Loucy (cell line): Measurements from ENCODE around the gene DNAJC22.
"Not testable (repeated sequence)": the region's sequence is repeated elsewhere in the genome, so short reads cannot be mapped to it uniquely, and the experiment has no call there.

Source experiments
- H2AFZ ChIP-seq: fragments of 200-600 bp; sonication (generic); 2 replicates; pipeline ENCODE4 v1.6.0; 2016; ENCODE audit warnings: antibody characterized with exemption, mild to moderate bottlenecking, low read length, moderate library complexity
- H3F3A ChIP-seq: fragments of 200-600 bp; 2 replicates; pipeline ENCODE4 v1.6.0; 2016; ENCODE audit warnings: antibody characterized with exemption, low read depth, mild to moderate bottlenecking
- H3K27me3 ChIP-seq: fragments of 200-600 bp; sonication (generic); 2 replicates; pipeline ENCODE4 v1.6.1; 2014; ENCODE audit warnings: low read length, mild to moderate bottlenecking; ENCODE audit not compliant: insufficient read depth, poor library complexity, severe bottlenecking
- H3K36me3 ChIP-seq: fragments of 200-600 bp; sonication (generic); 2 replicates; pipeline ENCODE4 v1.6.1; 2016; ENCODE audit warnings: low read length; ENCODE audit not compliant: insufficient read depth
- H3K4me1 ChIP-seq: fragments of 200-600 bp; sonication (generic); 2 replicates; pipeline ENCODE4 v1.5.1; 2014; ENCODE audit warnings: low read length, mild to moderate bottlenecking; ENCODE audit not compliant: insufficient read depth, poor library complexity, severe bottlenecking
- H3K4me2 ChIP-seq: fragments of 200-600 bp; sonication (generic); 2 replicates; pipeline ENCODE4 v1.6.0; 2014; ENCODE audit warnings: antibody characterized with exemption, low read length, low read depth, mild to moderate bottlenecking; ENCODE audit not compliant: poor library complexity, severe bottlenecking
- H3K4me3 ChIP-seq: fragments of 200-600 bp; sonication (generic); 2 replicates; pipeline ENCODE4 v1.5.1; 2014; ENCODE audit warnings: low read length, mild to moderate bottlenecking, mixed read lengths; ENCODE audit not compliant: poor library complexity, severe bottlenecking
- H3K79me2 ChIP-seq: fragments of 200-600 bp; sonication (generic); 2 replicates; pipeline ENCODE4 v1.6.1; 2014; ENCODE audit warnings: low read length; ENCODE audit not compliant: insufficient read depth
- H3K9ac ChIP-seq: fragments of 200-600 bp; sonication (generic); 2 replicates; pipeline ENCODE4 v1.6.0; 2014; ENCODE audit warnings: mild to moderate bottlenecking, low read depth, low read length, moderate library complexity; ENCODE audit not compliant: poor library complexity, severe bottlenecking
- H3K9me2 ChIP-seq: fragments of 200-600 bp; sonication (generic); replicated peaks from 2 replicates; pipeline ENCODE4 v1.6.1; 2016; ENCODE audit warnings: low read depth, low read length, mixed read lengths
- H3K9me3 ChIP-seq: fragments of 200-600 bp; sonication (generic); 2 replicates; pipeline ENCODE4 v1.6.1; 2014; ENCODE audit warnings: mild to moderate bottlenecking, antibody characterized with exemption, low read length, low read depth; ENCODE audit not compliant: insufficient read depth
- H4K20me1 ChIP-seq: fragments of 200-600 bp; sonication (generic); 2 replicates; pipeline ENCODE4 v1.6.0; 2014; ENCODE audit warnings: antibody characterized with exemption, low read length, mild to moderate bottlenecking; ENCODE audit not compliant: insufficient read depth, poor library complexity, severe bottlenecking
- EZH2phosphoT487 ChIP-seq: fragments of 200-600 bp; IDR thresholded peaks from 2 replicates; pipeline ENCODE4 v1.6.1; 2018; ENCODE audit warnings: antibody characterized with exemption, mild to moderate bottlenecking, moderate library complexity, borderline replicate concordance
- TF ChIP-seq, protein P1 (sequence below): fragments of 200-600 bp; sonication (generic); conservative IDR thresholded peaks from 2 replicates; pipeline ENCODE4 v1.5.1; 2014; ENCODE audit warnings: mild to moderate bottlenecking, antibody characterized with exemption, low read length

Gene DNAJC22

DNA sequence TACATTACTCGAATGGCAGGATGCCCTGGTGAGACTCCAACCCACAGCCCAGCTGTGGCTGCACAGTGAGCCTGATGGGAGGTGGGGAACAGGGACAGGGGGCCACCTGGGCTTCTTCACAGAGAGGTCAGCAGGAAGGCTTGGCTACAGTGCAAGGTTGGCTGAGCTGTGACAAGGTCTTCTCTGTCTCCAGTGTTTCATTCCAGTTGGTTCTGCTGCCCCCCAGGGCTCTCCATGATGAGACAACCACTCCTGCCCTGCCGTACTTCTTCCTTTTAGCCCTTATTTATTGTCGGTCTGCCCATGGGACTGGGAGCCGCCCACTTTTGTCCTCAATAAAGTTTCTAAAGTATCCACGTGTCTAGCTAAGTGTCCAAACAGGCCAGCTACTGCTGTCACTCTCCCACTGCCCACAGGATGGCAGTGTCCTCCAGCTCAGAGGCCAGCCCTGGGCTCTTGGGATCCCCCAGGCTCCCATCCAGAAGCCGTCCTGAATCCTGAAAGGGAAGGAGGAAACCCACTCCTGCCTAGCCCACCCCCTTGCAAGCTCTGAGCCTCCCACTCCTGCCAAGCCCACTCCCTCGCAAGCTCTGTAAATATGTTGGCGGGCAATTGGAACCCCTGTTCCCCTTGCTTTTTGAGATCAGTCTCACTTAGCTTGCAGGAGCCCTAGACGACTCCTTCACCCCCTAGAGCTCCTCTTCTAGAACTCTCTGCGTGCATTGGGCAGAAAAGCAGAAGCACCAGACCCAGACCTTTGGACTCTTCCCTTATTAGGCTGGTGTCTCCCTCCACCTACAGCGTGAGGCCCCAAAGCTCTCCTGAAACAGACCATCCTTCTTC lies 15.1 kb upstream of the DNAJC22 start:
- Histone ChIP-seq H3F3A (no peaks in the 10 kb centered on the region), H3K36me3 (peaks cover 33% of the 10 kb centered on the region; the same call in 1 of the 2 replicates), H3K79me2 (peaks cover 9% of the 10 kb centered on the region; the same call in 1 of the 2 replicates), H3K4me1 (no peaks in the 10 kb centered on the region), H3K27me3 (no peaks in the 10 kb centered on the region), H3K9me2 (no peaks in the 10 kb centered on the region), H4K20me1 (no peaks in the 10 kb centered on the region), H3K4me3 (no peak overlapping the region), H3K9ac (no peak overlapping the region), H3K9me3 (no peaks in the 10 kb centered on the region), H3K4me2 (no peak overlapping the region), H2AFZ (no peak overlapping the region)
- TF ChIP-seq, protein P1, sequence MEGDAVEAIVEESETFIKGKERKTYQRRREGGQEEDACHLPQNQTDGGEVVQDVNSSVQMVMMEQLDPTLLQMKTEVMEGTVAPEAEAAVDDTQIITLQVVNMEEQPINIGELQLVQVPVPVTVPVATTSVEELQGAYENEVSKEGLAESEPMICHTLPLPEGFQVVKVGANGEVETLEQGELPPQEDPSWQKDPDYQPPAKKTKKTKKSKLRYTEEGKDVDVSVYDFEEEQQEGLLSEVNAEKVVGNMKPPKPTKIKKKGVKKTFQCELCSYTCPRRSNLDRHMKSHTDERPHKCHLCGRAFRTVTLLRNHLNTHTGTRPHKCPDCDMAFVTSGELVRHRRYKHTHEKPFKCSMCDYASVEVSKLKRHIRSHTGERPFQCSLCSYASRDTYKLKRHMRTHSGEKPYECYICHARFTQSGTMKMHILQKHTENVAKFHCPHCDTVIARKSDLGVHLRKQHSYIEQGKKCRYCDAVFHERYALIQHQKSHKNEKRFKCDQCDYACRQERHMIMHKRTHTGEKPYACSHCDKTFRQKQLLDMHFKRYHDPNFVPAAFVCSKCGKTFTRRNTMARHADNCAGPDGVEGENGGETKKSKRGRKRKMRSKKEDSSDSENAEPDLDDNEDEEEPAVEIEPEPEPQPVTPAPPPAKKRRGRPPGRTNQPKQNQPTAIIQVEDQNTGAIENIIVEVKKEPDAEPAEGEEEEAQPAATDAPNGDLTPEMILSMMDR, result peak; percentile 68
- no peak for TF ChIP-seq EZH2phosphoT487

DNA sequence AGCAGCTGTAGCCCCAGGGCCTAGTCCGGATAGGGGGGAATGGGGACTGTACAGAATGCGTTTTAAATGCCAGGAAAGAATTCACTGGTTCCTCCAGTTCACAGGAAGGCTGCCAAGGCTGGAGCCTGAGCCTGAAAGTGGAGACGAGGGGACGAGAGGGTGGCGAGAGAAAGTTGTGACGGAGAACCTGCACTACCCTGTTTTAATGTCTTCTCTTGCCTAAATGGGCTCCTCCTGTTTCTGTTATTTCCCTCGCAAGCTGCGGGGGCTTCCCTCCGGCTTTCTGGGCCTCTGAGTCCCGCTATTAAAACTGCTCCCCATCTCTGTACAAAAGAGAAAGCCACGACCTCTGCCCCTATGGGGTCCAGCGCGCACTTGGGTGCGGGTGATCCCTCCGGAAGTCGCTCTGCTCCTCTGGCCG lies 14.2 kb upstream of the DNAJC22 start:
- Histone ChIP-seq H3K9me2 (no peaks in the 10 kb centered on the region), H3F3A (no peaks in the 10 kb centered on the region), H3K27me3 (no peaks in the 10 kb centered on the region), H2AFZ (no peak overlapping the region), H3K4me1 (peaks cover 3% of the 10 kb centered on the region), H3K79me2 (0 out of 2 replicates have a peak, but pooled peaks cover under 1% of the 10 kb centered on the region), H3K9me3 (no peaks in the 10 kb centered on the region), H3K36me3 (peaks cover 24% of the 10 kb centered on the region; the same call in 1 of the 2 replicates), H4K20me1 (no peaks in the 10 kb centered on the region), H3K4me2 (no peak overlapping the region), H3K4me3 (no peak overlapping the region), H3K9ac (no peak overlapping the region)
- TF ChIP-seq, protein P1, result no peak
- no peak for TF ChIP-seq EZH2phosphoT487

DNA sequence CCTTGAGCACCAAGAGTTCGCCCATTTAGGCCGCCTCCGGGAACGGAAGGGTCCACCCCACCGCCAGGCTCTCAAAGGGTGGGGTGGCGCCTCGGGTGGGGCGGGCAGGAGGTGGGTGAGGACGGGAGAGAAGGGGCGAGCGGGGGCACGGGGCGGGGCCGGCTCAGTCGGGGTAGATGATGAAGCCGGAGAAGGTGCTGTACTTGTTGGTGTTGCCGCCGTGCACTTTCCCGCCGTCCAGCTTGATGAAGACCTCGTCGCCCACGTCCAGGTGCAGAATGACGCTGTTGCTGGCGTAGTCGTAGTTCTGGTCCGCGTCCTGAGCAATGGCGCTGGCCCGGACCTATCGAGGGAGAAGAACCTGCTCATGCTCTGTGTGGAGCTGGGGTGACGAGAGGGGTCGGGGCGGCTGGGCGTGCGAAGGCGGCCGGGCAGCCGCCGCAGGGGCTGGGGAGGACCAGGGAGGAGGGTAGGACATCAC lies 13.8 kb upstream of the DNAJC22 start:
- Histone ChIP-seq H3K9me2 (no peaks in the 10 kb centered on the region), H3K79me2 (no peaks in the 10 kb centered on the region), H3K4me3 (no peak overlapping the region), H3K27me3 (no peaks in the 10 kb centered on the region), H3K9ac (no peak overlapping the region), H2AFZ (no peak overlapping the region), H3K4me1 (peaks cover 8% of the 10 kb centered on the region), H3K36me3 (peaks cover 24% of the 10 kb centered on the region; the same call in 1 of the 2 replicates), H3K4me2 (no peak overlapping the region), H4K20me1 (no peaks in the 10 kb centered on the region), H3K9me3 (no peaks in the 10 kb centered on the region), H3F3A (no peaks in the 10 kb centered on the region)
- TF ChIP-seq, protein P1, result no peak
- no peak for TF ChIP-seq EZH2phosphoT487

DNA sequence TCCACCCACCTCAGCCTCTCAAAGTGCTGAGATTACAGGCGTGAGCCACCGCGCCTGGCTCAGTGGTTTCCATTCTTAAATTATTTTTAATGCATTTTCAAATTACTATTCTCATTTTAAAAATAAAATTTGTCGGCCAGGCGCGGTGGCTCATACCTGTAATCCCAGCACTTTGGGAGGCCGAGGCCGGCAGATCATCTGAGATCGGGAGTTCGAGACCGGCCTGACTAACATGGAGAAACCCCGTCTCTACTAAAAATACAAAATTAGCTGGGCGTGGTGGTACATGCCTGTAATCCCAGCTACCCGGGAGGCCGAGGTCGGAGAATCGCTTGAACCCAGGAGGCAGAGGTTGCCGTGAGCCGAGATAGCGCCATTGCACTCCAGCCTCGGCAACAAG lies 12.9 kb upstream of the DNAJC22 start:
- H3K9ac ChIP-seq, H3K9me2 ChIP-seq, H3K9me3 ChIP-seq, H3K27me3 ChIP-seq, H3K4me2 ChIP-seq, H3K4me3 ChIP-seq, H2AFZ ChIP-seq, H3K79me2 ChIP-seq, H3F3A ChIP-seq, H4K20me1 ChIP-seq: not testable (repeated sequence)
- Histone ChIP-seq H3K4me1 (peaks cover 14% of the 10 kb centered on the region), H3K36me3 (peaks cover 24% of the 10 kb centered on the region; the same call in 1 of the 2 replicates)
